GM21717 (cell line): Measurements from ENCODE around the gene BCAS3.

ENCODE experiments used
- ATAC-seq: cut with Tn5 transposase; IDR thresholded peaks from one replicate; pipeline ENCODE4 v1.9.1; 2021; ENCODE audit warnings: mild to moderate bottlenecking, moderate library complexity; ENCODE audit not compliant: unreplicated experiment

BCAS3 gene

GRCh38 chr17:61401389-61402072 is 723.9 kb downstream of the BCAS3 start:
- ATAC-seq = no peak

DNA sequence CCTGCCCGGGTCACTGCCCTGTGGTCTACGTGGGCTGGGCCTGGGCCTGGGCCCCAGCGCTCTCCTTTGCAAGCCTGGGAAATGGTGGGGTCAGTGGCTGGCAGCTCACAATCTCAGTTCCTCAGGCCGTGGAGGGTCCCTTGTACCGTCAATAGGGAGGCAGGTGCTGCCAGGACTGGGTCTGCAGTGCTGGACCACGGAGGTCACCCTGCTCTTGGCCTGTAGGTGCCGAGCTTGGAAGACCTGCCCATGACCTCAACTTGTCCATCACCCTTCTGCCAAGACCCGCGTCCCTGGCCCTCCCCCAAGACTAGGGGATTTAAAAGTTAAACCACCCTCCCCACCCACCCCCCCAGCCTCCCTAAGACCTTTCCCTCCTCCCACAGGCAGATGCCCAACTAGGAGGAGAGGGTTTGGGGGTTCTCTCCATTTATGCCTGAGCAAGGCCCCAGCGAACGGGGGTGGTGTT is 724.5 kb downstream of the BCAS3 start:
- no peak for ATAC-seq

DNA sequence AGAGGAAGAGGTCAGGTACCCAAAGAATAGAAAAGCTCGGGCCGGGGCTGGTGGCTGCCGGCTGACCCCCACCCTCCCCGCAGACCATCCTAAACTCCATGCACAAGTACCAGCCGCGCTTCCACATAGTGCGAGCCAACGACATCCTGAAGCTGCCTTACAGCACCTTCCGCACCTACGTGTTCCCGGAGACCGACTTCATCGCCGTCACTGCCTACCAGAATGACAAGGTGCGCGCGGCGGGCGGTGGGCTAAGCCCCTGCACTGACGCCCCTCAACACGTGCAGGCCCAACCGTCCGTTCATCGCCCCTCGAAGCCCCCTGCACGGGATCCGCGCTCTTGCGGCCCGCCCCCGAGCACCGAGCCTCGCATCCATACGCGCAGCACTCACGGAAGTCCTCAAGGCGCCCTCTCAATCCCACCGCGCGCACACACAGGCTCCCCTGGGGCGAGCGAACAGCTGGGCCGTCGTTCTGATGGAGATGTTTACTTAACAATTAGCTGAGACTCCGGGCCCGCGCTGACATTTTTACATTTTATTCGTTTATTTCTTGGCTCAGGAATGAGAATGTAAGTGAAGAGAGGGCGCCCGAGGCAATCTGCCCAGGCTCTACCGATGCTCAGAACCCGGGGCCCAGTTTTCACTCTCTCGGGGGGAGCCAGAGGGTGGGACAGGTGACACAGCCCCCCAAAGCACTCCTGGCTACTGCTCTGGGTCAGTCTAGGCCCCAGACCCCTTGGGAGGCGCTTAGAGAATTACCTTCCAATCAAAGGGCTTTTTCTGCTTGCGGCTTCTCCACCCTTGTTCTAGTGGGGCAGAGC is 725.5 kb downstream of the BCAS3 start:
- no peak for ATAC-seq

- no peak for ATAC-seq
Measured at GRCh38 chr17:61403801-61404662, 726.4 kb downstream of the BCAS3 start.

DNA sequence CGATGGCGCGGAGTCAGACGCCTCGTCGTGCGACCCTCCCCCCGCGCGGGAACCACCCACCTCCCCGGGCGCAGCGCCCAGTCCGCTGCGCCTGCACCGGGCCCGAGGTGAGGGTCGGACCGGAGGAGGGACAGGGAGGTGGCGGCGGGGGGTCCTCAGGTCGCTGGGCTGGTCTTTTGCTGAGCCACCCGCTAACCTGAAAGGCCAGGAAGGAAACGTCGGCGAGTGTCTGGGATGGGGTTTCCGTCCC is 726.9 kb downstream of the BCAS3 start:
- ATAC-seq = no peak

DNA sequence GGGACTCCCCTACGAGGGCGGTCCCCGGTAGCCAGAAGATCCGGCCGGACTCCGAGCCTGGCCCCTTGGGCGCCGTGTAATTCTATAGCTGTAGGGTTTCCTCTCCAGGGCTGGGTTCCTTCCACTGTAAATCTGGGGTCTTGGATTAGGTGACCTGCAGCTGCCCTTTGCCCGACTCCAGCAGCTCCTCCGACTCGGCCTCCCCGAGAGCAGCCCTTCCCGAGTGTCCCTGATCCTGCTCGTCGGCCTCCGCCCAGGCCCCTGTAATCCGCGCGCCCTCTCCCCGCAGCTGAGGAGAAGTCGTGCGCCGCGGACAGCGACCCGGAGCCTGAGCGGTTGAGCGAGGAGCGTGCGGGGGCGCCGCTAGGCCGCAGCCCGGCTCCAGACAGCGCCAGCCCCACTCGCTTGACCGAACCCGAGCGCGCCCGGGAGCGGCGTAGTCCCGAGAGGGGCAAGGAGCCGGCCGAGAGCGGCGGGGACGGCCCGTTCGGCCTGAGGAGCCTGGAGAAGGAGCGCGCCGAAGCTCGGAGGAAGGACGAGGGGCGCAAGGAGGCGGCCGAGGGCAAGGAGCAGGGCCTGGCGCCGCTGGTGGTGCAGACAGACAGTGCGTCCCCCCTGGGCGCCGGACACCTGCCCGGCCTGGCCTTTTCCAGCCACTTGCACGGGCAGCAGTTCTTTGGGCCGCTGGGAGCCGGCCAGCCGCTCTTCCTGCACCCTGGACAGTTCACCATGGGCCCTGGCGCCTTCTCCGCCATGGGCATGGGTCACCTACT is 727.4 kb downstream of the BCAS3 start:
- ATAC-seq = no peak

- ATAC-seq = no peak
Measured at GRCh38 chr17:61405686-61406536, 728.3 kb downstream of the BCAS3 start.

DNA sequence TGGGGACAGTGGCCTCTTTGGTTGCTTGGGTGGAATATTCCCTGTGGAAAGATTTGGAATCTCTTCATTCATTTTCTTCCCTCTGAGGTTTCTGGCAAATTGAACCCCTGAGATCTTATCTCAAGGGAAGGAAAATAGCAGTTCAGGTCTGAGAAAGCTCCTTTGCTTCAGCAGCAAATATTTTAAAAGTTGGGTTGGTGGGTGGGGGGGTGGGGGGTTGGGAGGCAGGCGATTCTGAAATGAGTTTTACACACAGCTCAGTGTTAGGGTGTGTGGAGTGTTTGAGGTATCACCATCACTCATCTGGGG is 728.8 kb downstream of the BCAS3 start:
- no peak for ATAC-seq

GRCh38 chr17:61406971-61407911 is 729.6 kb downstream of the BCAS3 start:
- ATAC-seq = no peak

GRCh38 chr17:61408151-61409041 is 730.7 kb downstream of the BCAS3 start:
- ATAC-seq = no peak

DNA sequence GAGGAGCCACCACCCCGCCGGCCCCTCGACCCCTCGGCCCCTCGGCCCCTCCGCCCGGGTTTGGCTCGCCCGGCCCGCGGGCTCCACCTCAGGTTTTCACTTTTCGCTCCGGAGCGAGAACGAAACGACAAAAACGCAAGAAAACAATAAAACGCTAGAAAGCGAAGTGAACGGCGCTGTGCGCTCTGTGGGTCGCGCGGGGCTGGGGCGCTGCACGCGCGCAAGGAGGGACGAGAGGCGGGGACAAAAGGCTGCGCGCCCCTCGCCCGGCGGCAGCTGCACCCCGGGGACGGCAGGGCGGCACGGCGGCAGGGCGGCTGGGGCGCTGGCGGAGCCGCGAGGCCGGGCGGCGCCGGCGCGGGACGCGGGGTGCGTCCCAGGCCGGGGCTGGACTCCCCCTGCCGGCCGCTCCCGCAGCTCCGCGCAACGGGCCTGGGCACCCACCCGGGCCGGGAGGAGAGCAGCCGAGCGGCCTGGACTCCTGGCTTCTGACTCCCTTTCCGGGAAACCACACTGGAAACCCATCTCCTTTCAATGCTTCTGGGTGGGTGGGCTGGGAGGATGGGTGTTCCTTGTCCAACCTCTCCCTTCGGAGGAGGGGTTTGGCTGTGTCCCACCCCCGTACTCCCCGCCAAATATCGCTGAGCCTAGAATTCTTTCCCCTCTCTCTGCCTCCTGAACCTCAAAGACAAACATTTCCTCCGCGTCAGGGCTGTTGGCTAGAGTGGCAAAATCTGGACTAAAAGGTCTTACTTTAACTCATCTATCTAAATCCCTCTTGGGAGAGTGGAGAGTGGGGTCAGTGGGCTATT is 731.9 kb downstream of the BCAS3 start:
- ATAC-seq = no peak

GRCh38 chr17:61410141-61411010 is 732.7 kb downstream of the BCAS3 start:
- ATAC-seq = no peak

GRCh38 chr17:61411011-61411260 is 733.3 kb downstream of the BCAS3 start:
- no peak for ATAC-seq

- ATAC-seq = peak; percentile 4
Measured at GRCh38 chr17:61411261-61412142, 733.9 kb downstream of the BCAS3 start.

DNA sequence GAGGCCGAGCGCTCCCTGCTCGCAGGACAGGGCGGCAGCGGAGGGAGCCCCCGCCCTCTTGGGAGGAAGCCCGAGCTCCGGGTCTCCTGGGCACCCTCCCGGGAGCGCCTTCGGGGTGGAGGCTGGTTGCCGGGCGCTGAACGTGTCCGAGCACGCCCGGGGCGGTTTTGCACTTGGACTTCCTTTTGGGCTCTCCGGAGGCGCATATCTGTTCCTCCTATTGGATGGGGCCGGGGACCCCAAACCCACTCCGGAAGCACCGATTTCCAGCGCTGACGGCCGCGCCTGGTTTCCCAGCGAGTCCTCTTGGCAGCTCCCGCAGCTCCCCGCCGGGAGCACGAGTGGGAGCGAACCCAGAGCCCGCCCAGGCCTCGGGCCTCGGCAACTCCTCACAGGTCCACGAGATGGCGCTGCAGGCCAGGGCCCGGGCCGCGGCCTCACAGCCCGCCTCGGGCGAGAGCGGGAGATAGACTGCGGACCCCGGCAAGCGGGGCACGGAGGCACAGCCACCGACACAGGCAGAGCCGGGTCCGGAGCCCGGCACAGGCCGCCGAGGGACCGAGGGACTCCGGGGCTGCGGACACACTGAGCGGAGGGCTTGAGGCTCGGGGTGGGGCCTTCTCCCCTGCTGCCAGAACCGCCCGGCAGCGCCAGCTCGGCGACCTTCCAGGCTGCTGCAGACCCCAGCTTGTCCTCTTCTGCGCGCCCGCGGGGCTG is 734.6 kb downstream of the BCAS3 start:
- peak; percentile 58 for ATAC-seq
